ENCODE measurements around the gene RASA1.

DNA sequence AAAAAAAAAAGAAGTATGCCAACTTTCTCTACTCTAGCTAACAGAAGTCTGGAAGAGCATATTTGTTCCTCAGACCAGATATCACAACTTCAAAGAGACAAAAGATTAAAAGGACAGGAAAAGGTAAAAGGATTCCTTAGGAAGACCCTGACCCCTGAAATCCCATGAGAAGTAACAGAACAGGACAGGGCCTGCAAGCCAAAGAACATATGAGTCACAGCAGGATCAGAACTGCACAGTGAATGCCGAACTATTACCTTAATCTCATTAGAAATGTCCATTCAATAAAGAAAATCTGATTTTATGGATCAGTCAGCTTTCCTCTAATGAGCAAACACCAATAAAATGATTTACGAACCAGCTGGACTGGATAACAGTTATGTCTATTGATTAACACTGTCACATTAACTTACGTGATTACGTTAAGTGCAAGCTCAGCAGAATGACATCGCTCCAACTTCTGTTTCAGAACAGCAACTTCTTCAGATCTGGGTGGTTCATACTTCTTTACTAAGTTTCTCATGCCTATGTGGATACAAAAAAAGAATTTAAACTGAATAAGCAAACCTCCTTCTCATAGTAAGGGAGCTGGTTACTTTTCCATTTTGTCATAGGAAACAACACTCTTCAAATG is 131.4 kb downstream of the RASA1 start:
- TF ChIP-seq EZH2 (IDR thresholded peaks at IDR 0.05; ENCODE audit: insufficient read depth, poor library complexity, severe bottlenecking): no peak
- TF ChIP-seq EZH2phosphoT487 (IDR thresholded peaks at IDR 0.05; ENCODE audit: insufficient read depth, low read depth): no peak
